T-helper 1 cell (primary cell): ENCODE results near the gene LHX5.

ENCODE experiments used
- DNase-seq, 5 donors: peaks; one replicate each; pipeline ENCODE4 v3.0.0-alpha.2; 2012 to 2020

LHX5 gene

DNA sequence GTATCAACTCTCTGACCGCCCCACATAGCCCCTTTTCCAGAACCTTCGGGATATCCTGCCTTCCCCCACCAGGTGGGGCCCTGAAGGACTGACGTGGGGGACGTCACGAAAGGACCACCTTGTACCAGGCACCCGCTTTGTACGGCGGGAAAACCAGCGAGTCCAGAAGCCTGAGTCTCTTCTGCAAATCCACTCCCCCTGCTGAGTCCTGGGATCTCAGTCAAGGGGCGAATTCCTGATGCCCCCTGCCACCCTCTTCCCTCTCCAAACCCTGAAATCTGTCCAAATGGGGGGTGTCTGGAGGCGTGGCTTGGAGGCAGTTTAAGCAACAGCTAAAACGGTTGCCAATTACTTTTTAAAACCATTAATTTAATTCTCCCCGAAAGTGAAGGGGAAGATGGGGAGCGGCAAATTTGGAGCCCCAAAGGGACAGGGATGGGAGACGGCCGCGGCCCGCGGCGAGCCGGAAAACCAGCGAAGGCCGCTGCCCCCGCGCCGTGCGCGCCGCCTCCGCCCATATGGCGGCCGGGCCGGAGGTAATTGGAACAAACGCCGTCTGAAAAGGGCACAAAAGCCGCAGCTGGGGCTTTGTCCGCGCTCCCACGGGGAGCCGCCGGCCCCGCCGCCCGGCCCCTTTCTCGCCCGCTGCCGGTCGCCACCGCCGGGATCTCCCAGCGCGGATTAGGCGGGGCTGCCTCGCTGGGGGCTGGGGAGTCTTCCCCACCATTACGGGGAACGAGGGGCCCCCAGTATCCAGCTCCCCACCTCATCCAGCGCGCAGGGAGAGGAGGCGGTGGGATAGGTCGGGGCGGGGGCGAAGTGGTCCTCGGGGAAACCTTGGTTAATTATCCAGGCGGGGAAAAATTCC is 6.6 kb downstream of the LHX5 start:
- DNase-seq = no peak

DNA sequence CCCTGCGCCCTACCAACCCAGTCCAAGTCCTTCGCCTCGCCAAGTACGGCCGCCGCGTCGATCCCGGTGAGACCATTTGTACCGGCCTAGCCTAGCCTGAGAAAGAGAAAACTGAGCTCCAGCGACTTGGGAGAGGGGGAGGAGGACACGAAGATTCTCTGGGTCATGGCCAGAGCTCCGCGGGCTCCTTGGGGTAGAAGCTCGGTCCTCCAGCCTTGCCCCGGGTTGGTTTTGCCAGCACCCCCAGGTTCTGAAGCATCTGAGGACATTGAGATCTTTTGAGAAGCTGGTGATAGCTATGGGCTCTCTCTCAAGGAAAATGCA is 7.3 kb downstream of the LHX5 start:
- DNase-seq = no peak

DNA sequence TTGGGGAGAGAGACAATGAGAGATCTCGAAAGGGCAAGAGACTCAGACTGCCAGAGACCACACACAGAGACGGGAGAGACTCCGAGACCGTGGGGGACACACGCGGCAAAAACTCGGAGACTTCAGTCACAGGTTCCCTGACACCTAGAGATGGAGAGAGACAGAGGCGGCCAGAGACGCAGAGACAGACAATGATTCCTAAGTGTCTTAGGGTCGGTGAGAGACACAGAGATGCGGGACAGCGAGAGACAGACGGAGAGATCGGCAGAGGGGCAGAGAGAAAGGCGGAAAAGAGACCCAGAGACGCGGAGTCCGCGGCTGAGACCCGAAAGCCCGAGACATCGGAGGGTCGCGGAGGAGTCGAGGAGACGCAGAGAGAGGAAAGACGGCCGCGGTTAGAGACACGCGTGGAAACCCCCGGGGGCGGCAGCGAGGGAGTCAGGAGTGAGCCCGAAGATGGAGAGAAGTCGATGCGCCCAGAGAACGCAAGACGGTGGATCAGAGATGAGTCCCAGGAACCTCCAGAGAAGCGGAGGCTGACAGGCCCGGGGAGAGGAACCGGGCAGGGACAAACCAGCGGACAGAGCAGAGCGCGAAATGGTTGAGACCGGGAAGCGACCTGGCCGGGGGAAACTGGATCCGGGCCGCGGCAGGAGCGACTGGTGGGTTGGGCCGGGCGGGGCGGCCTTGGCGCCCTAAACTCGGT is 7.8 kb downstream of the LHX5 start:
- no peak for DNase-seq

DNA sequence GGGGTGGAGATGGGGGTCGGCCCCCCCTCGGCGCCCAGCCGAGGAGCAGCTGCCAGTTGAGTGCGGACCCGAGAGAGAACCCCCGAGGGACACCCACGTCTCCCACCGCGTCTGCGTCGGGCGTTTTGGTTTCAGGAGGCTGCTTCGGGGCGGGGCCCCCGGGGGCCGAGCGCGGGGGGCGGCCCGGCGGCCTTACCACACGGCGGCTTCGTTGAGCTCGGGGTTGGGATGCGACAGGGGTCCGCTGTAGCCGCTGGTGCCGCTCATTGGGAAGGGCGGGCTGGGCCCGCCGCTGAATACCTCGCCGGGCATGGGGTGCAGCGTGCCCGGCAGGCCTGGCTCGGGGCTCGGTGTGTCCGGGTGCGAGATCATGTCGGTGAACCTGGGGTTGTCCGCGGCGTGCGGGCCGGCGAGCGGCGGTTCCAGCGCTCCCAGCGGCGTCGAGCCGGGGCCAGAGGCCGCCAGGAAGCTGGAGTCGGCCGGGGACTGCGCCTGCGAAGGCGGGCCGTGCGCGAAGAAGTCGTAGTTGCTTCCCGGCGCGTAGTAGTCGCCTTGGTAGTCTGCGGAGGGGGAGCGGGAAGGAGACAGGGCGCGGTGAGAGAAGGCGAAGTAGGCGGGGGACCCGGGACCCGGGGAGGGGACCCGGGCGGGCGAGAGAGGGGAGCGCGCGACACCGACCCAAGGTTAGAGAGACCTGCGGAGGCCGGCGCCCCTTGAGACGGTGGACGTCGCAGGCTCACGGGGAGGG is 8.5 kb downstream of the LHX5 start:
- DNase-seq = no peak

DNA sequence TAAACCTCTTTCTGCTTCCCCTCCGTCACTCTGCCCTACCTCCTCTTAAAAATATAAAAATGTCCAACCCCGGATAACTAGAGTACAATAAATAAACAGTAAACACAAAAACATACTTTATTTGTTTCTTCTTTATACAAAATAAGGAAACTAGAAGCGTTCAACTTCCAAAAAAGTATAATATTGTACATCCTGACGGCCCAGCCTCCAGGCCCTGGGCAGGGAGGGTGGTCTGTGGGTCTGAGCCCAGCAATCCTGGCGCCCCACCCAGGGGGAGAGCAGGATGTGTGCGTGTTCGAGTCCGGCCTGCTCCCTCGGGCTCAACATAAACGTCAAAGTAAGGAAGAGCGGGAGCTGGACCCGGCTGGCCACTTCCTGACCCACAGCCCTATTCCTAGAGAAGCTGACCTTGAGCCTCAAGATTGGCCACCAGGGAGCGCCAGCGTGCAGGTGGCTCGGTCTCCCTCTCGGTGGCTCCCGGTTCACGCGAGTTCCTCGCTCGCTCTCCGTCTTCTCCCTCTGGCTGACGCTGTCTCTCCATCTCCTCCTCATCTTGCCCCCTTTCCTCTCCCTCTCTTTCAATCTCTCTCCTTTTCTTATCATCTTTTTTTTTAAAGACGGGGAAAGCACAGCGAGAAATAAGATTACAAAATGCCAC is 9.4 kb downstream of the LHX5 start:
- DNase-seq = peak in 4 of 5 donors; percentile 38 to 59 (median 48)

GRCh38 chr12:113461666-113462065 is 10.0 kb downstream of the LHX5 start:
- DNase-seq = no peak

DNA sequence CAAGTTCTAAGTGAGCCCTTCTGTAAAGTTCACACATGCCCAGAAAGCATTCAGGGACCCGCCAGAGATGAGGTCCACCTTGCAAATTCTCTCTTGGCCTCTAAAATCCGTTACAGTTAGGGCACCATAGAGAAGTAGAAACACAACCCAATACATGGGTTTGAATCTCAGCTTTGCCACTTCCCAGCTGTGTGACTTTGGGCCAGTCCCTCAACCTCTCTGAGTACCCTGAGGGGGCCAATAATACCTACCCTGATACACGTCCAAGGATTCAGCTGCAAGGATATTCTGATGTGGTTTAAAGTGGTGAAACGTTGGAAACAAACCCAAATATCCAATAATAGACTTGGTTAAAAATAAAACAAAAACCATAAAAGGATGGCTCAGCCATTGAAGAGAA is 11.7 kb downstream of the LHX5 start:
- DNase-seq = no peak

DNA sequence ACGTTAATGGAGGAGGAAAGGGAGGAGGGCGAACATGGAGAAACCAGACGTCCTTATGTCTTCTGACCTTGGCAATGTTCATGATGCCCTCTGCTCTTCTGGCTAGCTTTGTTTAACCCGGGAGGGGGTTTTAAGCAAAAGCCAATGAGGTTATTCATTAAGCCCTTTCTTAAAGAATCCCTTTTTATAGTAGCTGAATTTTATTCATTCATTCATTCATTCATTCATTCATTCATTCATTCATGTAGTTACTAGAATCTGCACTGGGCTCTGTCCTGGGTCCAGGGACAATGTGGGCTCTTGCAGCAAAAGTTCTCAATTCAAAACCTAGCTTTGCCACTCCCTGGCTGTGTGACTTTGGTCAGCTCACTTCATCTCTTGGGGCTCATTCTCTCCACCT is 14.0 kb downstream of the LHX5 start:
- DNase-seq = no peak

GRCh38 chr12:113457185-113457584 is 14.5 kb downstream of the LHX5 start:
- no peak for DNase-seq

DNA sequence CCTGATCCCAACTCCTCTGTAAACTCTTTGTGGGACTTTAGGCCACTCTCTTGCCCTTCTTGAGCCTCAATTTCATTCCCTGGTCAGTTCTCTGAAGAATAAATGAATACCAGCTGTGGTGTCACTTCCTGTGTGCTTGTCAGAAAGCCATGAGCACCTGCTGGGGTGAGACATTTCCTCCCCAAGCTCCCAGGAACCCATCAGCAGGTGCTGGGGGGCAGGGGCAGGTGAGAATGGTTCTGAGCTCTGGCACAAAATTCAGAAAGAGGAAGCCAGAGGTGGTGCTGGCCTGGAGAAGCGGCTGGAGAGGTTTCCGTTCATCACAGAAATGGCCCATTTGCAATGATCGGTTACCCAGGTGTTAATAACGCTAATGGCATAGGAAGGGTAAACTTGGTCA is 14.9 kb downstream of the LHX5 start:
- DNase-seq = no peak

DNA sequence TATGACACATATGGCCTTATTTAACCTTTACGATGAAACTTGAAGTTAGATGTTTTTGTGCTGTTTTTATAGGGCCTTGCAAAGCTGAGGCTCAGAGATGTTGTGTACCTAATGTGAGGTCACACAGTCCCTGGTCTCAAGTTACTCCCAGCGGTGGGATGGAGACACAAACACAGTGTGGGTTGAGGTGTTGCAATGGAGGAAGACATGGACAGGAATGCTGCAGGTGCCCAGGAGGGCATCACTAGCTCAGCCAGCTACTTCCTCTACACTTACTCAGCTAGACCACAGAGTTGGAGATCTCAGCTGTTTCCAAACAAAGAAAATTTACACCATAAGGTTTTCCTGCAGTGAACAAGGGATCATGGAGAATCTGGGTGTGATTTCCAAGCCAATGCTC is 15.5 kb downstream of the LHX5 start:
- no peak for DNase-seq

DNA sequence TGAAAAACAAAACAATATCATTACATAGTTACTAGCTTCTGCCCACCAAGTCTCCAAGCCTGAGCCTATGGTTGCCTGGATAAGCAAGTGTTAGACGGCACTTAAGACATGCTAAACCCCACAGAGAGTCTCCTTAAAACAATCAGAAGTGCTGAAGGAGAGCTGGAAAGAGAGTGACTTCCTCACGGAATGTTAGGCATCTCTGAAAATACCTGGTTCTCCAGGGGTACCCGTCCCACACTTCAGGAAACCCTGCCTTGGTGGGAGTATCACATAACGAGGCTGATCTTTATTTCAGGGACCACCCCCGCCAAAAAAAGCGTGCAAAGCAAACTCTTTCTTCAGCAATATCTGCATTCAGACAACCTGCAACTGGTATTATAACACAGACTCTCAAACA is 18.3 kb downstream of the LHX5 start:
- no peak for DNase-seq

DNA sequence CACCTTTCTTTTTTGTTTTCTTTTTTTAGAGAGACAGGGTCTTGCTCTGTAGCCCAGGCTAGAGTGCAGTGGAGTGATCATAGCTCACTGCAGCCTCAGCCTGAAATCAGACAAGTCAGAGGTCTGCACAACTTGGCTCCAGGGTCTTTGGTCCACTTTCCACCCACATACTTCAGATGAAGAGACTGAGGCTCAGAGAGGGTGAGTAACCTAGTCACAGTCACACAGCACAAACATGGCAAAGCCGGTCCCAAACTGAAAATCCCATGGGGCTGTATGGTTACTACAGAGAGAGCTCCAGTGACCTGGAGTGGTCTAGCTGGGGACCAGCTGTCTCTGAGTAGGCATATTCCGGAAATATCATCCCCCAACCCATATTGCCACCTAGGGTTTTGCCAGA is 19.2 kb downstream of the LHX5 start:
- DNase-seq = no peak

DNA sequence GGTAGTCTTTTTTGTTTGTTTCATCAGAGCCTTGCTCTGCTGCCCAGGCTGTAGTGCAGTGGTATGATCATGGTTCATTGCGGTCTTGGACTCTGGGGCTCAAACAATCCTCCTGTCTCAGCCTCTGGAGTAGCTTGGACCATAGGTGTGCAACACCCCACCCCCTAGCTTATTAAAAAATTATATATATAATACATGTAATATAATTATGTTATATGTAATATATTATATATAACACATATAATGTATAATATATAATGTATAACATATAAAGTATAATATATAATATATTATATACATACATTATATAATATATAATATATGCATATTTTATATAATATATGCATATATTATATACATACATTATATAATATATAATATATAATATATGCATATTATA is 21.8 kb downstream of the LHX5 start:
- DNase-seq = no peak

GRCh38 chr12:113449299-113449698 is 22.4 kb downstream of the LHX5 start:
- no peak for DNase-seq

GRCh38 chr12:113448873-113449272 is 22.8 kb downstream of the LHX5 start:
- no peak for DNase-seq

DNA sequence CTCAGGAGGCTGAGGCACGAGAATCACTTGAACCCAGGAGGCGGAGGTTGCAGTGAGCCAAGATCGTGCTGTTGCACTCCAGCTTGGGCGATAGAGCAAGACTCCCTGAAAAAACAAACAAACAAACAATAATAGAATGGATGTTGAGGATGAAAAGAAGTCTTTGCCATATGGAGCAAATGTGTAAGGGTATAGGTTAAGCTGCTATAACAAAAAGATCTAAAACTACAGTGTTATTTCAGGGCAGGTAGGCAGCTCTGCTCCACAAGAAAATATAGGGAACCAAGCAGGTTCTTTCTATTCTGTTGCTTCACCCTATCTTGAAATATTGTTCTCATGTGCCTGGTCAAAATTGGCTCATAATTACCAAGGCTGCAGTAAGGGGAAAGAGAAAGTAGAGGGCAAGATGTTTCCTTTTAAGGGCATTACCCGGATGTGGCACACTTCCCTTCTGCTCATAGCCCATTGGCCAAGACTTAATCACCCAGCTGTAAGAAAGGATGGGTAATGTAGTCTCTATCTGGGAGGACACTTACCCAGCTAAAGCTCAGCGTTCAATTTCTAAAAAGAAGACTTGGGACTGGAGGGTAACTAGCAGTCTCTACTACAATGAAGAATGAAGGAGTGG is 26.0 kb downstream of the LHX5 start:
- DNase-seq = no peak

- DNase-seq = no peak
These were observed 28.6 kb downstream of the LHX5 start for GRCh38 chr12:113443030-113443539.

DNA sequence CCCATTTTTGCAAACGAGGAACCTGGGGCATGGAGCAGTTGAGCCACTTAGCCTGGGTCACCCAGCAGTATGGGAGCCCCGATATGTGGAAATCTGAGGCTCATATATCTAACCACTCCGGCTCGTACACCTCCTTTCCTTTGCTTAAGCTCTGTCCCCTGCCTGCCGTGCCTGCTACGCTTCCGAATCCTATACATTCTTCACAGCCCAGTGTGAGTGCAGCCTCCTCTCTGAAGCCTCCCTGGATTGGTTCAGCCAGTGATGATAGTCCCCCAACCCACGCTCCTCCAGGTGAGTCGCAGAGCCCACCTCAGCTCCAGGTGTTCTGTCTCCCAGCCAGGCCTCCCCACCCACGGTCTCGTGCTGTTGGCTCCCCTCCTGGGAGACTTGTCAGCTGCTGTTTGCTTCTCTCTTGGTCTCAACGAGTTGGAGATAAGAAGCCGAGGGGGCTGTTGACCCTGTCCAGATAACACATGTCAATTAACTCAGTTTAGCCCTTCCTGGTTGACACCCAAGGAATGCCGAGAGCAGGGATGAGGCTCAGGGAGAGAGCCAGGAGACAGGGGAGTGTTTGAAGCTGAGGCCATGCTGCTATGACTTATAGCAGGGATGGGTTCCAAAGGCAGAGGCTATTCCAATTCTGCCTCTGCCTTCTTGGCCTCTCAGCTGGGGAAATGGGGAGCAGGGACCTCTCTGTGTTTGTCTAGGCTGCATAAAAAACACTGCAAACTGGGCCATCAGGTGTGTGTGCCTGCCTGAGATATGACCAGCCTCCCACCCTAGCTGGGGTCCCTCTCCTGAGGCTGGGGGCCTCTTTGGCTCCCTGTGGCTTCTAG is 30.5 kb downstream of the LHX5 start:
- no peak for DNase-seq

GRCh38 chr12:113440336-113440735 is 31.3 kb downstream of the LHX5 start:
- DNase-seq = no peak

DNA sequence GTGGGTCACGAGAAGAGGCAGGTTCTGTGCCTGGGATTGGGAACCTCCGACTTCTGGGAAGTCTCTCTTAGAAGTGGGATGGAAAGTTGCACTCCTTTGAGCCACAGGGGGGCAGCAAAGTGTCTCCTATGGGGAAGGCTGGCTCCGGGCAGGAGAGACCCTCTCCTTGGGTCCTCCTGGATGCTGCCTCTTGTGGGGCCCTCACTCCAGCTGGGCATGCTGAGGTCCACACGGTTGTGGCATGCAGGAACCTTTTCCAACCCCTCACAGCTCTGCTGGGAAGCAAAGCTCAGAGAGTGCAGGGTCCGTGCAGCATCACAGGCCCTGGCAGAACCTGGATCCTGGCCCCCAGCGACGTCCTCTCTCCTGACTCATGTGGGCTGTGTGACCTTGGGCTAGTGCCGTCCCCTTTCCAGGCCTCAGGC is 32.1 kb downstream of the LHX5 start:
- DNase-seq = no peak

DNA sequence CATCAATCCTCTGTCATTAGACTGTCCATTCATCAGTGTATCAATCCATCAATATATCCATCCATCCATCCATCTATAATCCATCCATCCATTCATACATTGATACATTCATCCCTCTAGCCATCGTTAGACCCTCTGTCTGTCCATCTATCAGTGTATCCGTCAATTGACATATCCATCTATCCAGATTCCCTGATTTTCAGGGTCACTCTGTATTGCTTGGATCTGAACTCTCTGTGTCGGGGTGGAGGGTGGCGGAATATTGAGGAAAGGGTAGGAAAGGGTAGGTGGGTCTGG is 32.4 kb downstream of the LHX5 start:
- DNase-seq = no peak
